GM12878 (cell line): ENCODE data around the gene PTPRB.

Experiments used
- BCL11A ChIP-seq: IDR thresholded peaks from 2 replicates; pipeline ENCODE4 v1.6.1; 2011; ENCODE audit warnings: low read depth, low read length
- EZH2 ChIP-seq: IDR thresholded peaks from 2 replicates; pipeline ENCODE4 v1.6.1; 2012; ENCODE audit warnings: low read depth, mild to moderate bottlenecking, control low read depth, inconsistent platforms, low read length, borderline replicate concordance; ENCODE audit not compliant: control insufficient read depth
- FOXK2 ChIP-seq: fragments of 450-650 bp; IDR thresholded peaks from 2 replicates; pipeline ENCODE4 v1.6.1; 2017; ENCODE audit warnings: mild to moderate bottlenecking, moderate library complexity
- HDGF ChIP-seq: fragments of 450-650 bp; IDR thresholded peaks from 2 replicates; pipeline ENCODE4 v1.6.1; 2016; ENCODE audit warnings: antibody characterized with exemption
- RAD21 ChIP-seq: IDR thresholded peaks from 2 replicates; pipeline ENCODE4 v1.6.1; 2011; ENCODE audit warnings: mild to moderate bottlenecking, low read depth, low read length, moderate library complexity; ENCODE audit not compliant: insufficient read depth
- TAF1 ChIP-seq: IDR thresholded peaks from 2 replicates; pipeline ENCODE4 v1.6.1; 2011; ENCODE audit warnings: mild to moderate bottlenecking, low read depth, low read length, borderline replicate concordance
- ZNF24 ChIP-seq: fragments of 450-650 bp; IDR thresholded peaks from 2 replicates; pipeline ENCODE4 v1.6.1; 2017; ENCODE audit warnings: antibody characterized with exemption, mild to moderate bottlenecking
- TF ChIP-seq, protein P1 (sequence below): IDR thresholded peaks from 2 replicates; pipeline ENCODE4 v1.6.1; 2011; ENCODE audit warnings: mild to moderate bottlenecking, low read depth, low read length, moderate library complexity; ENCODE audit not compliant: insufficient replicate concordance
- TF ChIP-seq, protein P2 (sequence below): IDR thresholded peaks from 2 replicates; pipeline ENCODE4 v1.6.1; 2011; ENCODE audit warnings: borderline replicate concordance, low read depth, mild to moderate bottlenecking, moderate library complexity, mixed read lengths, low read length; ENCODE audit not compliant: insufficient read depth; ENCODE audit errors: extremely low read length
- TF ChIP-seq, protein P3 (sequence below): IDR thresholded peaks from 2 replicates; pipeline ENCODE4 v1.6.1; 2012; ENCODE audit warnings: low read depth, low read length, improper control_type of control experiment
- TF ChIP-seq, protein P4 (sequence below), 3 experiments: IDR thresholded peaks in 2 of 3; conservative IDR thresholded peaks in 1 of 3; 2 replicates each; pipeline ENCODE4 v1.5.1; 2011; ENCODE audit warnings: low read depth in 3 of 3, low read length in 3 of 3, mild to moderate bottlenecking in 3 of 3, control low read depth in 2 of 3, moderate library complexity in 2 of 3, inconsistent platforms in 1 of 3, mixed read lengths in 1 of 3; ENCODE audit not compliant: control insufficient read depth in 2 of 3, insufficient read depth in 1 of 3; ENCODE audit errors: extremely low read depth in 1 of 3

DNA sequence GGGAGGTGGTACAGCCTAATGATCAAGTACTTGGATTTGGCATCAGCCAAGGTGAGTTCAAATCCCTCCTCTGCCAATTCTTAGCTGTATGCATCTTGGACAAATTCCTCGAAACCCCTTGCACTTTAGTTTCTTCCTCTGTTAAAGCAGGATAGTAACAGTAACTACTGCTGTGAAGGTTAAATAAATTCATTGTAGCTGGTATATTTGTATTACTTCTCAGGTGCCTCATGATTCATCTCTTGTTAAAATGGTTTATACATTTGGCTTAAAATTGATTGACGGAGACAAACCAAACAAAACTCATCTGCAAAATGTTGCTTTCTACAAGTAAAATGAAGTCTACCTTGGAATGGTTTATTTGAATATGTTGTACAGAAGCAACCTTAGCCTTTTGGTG lies 2.3 kb upstream of the PTPRB start:
- TF ChIP-seq TAF1 (no peak), FOXK2 (no peak), BCL11A (no peak), EZH2 (no peak), RAD21 (no peak), ZNF24 (no peak), HDGF (no peak)
- TF ChIP-seq, protein P1, sequence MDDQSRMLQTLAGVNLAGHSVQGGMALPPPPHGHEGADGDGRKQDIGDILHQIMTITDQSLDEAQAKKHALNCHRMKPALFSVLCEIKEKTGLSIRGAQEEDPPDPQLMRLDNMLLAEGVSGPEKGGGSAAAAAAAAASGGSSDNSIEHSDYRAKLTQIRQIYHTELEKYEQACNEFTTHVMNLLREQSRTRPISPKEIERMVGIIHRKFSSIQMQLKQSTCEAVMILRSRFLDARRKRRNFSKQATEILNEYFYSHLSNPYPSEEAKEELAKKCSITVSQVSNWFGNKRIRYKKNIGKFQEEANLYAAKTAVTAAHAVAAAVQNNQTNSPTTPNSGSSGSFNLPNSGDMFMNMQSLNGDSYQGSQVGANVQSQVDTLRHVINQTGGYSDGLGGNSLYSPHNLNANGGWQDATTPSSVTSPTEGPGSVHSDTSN, result no peak
- TF ChIP-seq, protein P2, sequence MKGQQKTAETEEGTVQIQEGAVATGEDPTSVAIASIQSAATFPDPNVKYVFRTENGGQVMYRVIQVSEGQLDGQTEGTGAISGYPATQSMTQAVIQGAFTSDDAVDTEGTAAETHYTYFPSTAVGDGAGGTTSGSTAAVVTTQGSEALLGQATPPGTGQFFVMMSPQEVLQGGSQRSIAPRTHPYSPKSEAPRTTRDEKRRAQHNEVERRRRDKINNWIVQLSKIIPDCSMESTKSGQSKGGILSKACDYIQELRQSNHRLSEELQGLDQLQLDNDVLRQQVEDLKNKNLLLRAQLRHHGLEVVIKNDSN, result no peak
- TF ChIP-seq, protein P3, sequence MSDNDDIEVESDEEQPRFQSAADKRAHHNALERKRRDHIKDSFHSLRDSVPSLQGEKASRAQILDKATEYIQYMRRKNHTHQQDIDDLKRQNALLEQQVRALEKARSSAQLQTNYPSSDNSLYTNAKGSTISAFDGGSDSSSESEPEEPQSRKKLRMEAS, result no peak
- TF ChIP-seq, protein P4, sequence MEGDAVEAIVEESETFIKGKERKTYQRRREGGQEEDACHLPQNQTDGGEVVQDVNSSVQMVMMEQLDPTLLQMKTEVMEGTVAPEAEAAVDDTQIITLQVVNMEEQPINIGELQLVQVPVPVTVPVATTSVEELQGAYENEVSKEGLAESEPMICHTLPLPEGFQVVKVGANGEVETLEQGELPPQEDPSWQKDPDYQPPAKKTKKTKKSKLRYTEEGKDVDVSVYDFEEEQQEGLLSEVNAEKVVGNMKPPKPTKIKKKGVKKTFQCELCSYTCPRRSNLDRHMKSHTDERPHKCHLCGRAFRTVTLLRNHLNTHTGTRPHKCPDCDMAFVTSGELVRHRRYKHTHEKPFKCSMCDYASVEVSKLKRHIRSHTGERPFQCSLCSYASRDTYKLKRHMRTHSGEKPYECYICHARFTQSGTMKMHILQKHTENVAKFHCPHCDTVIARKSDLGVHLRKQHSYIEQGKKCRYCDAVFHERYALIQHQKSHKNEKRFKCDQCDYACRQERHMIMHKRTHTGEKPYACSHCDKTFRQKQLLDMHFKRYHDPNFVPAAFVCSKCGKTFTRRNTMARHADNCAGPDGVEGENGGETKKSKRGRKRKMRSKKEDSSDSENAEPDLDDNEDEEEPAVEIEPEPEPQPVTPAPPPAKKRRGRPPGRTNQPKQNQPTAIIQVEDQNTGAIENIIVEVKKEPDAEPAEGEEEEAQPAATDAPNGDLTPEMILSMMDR (IDR thresholded peaks at IDR 0.05 in 2 of 3, conservative IDR thresholded peaks at IDR 0.05 in 1 of 3; ENCODE audit: control insufficient read depth in 2 of 3, extremely low read depth in 1 of 3, insufficient read depth in 1 of 3, low read depth in 3 of 3, low read length in 3 of 3), result no peak
